ENCODE data around the gene DPH7.

DNA sequence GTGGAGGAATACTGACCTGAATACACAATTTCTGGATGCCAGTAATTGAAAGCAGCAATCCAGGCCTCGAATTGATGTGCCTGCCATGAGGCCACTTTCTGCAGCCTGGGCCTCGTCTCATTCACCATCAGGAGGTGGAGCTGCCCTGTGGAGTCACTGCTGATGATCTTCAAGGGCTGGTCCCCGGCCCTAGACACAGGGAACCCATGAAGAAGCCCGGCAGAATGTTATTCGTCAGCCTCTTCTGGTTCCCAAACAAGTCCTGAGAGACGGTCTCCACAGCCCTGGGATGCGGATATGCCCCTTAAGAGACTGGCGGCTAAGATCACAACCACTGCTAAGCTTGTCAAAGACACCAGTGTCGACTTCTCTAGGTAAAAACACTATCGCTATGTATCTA lies 4.5 kb downstream of the DPH7 start:
- TF ChIP-seq EZH2phosphoT487 (IDR thresholded peaks at IDR 0.05; ENCODE audit: low read depth, severe bottlenecking, unreplicated experiment) (no peak), CTCF (IDR thresholded peaks at IDR 0.05; ENCODE audit: poor library complexity) (no peak)

Measured in hepatocyte (in vitro differentiated cells).